ENCODE results near the gene CYSTM1. TPM values are rescaled to one million over a fixed set of nuclear protein-coding genes. Genes with fewer than 3 reads are reported as not detected.

CYSTM1 gene
- total RNA-seq, 2 donors from 2014 or later, result 64.9 to 89.5 TPM

DNA sequence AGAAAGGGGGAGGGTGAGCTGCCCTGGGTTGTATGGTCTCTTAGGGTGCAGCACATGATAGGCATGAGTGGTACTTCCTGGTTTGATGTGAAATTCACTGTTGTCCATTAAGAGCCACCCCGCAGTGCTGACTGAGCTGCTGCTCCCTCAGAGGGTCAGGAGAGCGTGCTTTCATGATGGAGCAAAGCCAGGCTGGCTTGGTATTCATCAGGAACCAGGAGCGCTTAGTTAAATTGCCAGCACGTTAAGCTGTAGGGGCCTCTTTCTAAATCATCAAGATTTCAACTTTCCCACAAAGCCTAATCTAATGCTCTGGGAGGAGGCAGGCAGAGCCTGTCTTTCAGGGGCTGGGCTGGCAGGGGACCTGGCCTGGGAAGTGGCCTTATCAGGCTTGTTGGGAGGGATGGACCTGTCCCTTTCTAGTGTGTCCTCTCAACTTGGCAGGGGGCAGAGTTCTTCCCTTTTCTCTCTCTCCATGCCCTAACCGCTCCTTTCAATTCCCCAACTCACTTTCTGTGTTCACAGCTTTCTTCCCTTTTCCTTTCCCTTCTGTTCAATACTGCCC, 7.9 kb downstream of the CYSTM1 start:
- Histone ChIP-seq H3K4me1 (ENCODE audit: control insufficient read depth in 1 of 2, low read depth in 2 of 2) (peaks cover 10 to 31% of the 10 kb centered on the region in 2 donors), H3K9me3 (no peaks in the 10 kb centered on the region), H3K27ac (no peak overlapping the region), H3K36me3 (no peaks in the 10 kb centered on the region), H3K27me3 (replicated peaks; ENCODE audit: insufficient read depth) (no peaks in the 10 kb centered on the region), H3K4me3 (no peak overlapping the region)
- TF ChIP-seq, protein P1, sequence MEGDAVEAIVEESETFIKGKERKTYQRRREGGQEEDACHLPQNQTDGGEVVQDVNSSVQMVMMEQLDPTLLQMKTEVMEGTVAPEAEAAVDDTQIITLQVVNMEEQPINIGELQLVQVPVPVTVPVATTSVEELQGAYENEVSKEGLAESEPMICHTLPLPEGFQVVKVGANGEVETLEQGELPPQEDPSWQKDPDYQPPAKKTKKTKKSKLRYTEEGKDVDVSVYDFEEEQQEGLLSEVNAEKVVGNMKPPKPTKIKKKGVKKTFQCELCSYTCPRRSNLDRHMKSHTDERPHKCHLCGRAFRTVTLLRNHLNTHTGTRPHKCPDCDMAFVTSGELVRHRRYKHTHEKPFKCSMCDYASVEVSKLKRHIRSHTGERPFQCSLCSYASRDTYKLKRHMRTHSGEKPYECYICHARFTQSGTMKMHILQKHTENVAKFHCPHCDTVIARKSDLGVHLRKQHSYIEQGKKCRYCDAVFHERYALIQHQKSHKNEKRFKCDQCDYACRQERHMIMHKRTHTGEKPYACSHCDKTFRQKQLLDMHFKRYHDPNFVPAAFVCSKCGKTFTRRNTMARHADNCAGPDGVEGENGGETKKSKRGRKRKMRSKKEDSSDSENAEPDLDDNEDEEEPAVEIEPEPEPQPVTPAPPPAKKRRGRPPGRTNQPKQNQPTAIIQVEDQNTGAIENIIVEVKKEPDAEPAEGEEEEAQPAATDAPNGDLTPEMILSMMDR (IDR thresholded peaks at IDR 0.05), result no peak
- DNase-seq (ENCODE audit: low spot score) (no peak), ATAC-seq (ENCODE audit: insufficient number of reproducible peaks, low FRiP score, low read depth) (no peak)

DNA sequence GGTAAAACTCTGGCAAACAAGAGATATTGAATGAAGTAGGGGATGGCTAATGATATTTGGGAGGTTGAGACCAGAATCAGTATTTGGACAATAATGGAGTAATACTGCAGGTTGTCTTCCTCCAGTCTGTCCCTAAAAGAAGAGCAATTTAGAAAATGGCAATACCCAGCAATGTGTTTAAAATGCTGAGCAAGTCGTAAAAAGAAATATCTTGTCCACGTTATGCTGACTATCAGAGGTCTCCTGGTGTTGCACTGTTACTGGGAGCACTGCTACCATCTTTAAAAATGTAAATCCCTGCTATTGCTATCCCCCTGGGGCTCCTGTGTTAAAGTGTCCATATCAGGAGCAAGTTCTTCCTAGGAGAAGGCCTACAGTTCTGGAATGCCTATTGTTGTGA, 10.4 kb downstream of the CYSTM1 start:
- DNase-seq (ENCODE audit: low spot score) (no peak), ATAC-seq (ENCODE audit: insufficient number of reproducible peaks, low FRiP score, low read depth) (no peak)
- TF ChIP-seq, protein P1 (IDR thresholded peaks at IDR 0.05), result no peak
- H3K36me3 ChIP-seq, result no peaks in the 10 kb centered on the region
- H3K27me3 ChIP-seq (replicated peaks; ENCODE audit: insufficient read depth), result no peaks in the 10 kb centered on the region
- H3K27ac ChIP-seq, result no peak overlapping the region
- no peak overlapping the region for H3K4me3 ChIP-seq
- H3K9me3 ChIP-seq, result no peaks in the 10 kb centered on the region
- H3K4me1 ChIP-seq (ENCODE audit: control insufficient read depth in 1 of 2, low read depth in 2 of 2), result peaks cover 8 to 21% of the 10 kb centered on the region in 2 donors

DNA sequence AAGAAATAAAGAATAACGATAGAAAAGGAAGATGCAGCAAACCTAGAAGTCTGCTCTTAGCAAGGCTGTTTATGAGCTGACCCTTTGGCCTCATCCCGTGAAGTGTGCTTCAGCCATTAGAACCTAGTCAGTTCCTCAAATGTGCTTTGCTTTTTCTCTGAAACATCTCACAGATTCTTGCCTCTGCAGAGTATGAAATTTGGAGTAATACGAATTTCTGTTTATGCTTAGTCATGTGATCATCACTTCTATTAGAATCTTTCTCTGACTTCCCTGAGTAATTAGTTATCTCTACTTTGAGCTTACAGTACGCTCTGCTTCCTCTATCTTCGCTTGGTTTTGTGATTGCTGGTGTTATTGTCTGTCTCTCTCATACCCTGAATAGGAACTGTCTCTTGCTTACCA, 11.3 kb downstream of the CYSTM1 start:
- H3K4me3 ChIP-seq, result no peak overlapping the region
- H3K9me3 ChIP-seq, result no peaks in the 10 kb centered on the region
- H3K36me3 ChIP-seq, result no peaks in the 10 kb centered on the region
- no peaks in the 10 kb centered on the region for H3K27me3 ChIP-seq (replicated peaks; ENCODE audit: insufficient read depth)
- peaks cover 8 to 30% of the 10 kb centered on the region in 2 donors for H3K4me1 ChIP-seq (ENCODE audit: control insufficient read depth in 1 of 2, low read depth in 2 of 2)
- TF ChIP-seq, protein P1 (IDR thresholded peaks at IDR 0.05), result no peak
- no peak for ATAC-seq (ENCODE audit: insufficient number of reproducible peaks, low FRiP score, low read depth)
- no peak overlapping the region for H3K27ac ChIP-seq
- DNase-seq (ENCODE audit: low spot score), result no peak

DNA sequence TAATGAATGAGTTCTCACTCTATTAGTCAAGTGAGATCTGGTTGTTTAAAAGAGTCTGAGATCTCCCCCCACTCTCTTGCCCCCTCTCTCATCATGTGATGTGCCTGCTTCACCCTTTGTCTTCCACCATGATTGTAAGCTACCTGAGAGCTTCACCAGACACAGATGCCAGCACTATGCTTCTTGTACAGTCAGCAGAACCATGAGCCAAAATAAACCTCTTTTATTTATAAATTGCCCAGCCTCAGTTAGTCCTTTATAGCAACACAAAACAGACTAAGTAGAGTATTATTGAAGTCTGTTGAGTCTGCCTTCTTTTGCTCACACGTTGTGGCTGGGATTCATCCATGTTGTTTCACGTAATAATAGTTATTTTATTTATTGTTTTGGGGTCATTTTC, 14.3 kb downstream of the CYSTM1 start:
- TF ChIP-seq, protein P1 (IDR thresholded peaks at IDR 0.05), result no peak
- no peak for DNase-seq (ENCODE audit: low spot score)
- Histone ChIP-seq H3K36me3 (no peaks in the 10 kb centered on the region), H3K27me3 (replicated peaks; ENCODE audit: insufficient read depth) (no peaks in the 10 kb centered on the region), H3K27ac (no peak overlapping the region), H3K4me3 (no peak overlapping the region), H3K9me3 (no peaks in the 10 kb centered on the region), H3K4me1 (ENCODE audit: control insufficient read depth in 1 of 2, low read depth in 2 of 2) (peaks cover 5 to 17% of the 10 kb centered on the region in 2 donors)
- ATAC-seq (ENCODE audit: insufficient number of reproducible peaks, low FRiP score, low read depth), result no peak

DNA sequence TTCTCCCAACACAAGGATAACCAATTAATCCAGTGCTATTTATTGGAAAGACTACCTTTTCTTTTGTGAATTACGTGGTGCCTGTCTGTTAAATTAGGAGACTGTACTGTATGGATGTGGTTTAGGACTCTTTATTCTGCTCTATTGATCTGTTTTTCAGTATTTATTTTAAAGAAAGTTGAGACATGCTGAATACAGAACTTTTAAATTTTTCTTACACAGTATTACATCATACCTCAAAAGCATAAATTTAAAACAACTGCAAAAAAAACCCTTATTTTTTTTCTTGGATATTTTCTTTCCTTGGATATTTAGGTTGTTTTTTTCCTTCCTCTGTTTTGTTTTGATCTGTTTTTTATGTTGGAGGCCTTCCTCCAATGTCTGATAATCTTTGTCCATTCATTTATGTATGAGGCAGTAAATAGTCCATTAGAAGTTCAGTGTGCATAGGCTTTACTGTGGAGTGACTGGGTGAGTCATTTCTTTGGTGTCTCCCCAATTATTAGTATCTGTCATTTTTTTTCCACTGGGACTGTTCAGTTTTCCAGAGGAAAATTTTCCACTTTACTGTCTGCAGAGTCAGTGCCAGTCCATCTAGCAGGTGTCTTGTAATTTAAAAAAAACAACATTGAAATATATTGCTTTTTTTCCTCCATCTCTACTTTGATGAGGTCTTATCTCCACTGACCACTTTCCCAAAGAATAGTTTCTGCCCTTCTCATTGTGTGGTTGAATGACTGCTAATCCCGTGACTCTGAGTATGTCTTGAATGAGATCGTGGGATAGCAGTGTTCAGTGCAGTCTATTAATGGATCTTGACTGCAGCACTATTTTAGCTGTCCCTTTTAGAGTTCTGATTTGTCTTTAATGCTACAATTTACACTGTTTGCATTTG, 15.2 kb downstream of the CYSTM1 start:
- DNase-seq (ENCODE audit: low spot score) (no peak), ATAC-seq (ENCODE audit: insufficient number of reproducible peaks, low FRiP score, low read depth) (no peak)
- Histone ChIP-seq H3K9me3 (no peaks in the 10 kb centered on the region), H3K36me3 (no peaks in the 10 kb centered on the region), H3K4me3 (no peak overlapping the region), H3K4me1 (ENCODE audit: control insufficient read depth in 1 of 2, low read depth in 2 of 2) (peaks cover 5 to 17% of the 10 kb centered on the region in 2 donors), H3K27me3 (replicated peaks; ENCODE audit: insufficient read depth) (no peaks in the 10 kb centered on the region), H3K27ac (no peak overlapping the region)
- TF ChIP-seq, protein P1 (IDR thresholded peaks at IDR 0.05), result no peak
